MM.1S (cell line): Measurements from ENCODE around the gene MAGI2.

Experiments used
- DNase-seq: peaks from one replicate; pipeline ENCODE4 v3.0.0-alpha.2; 2015
- H2AFZ ChIP-seq: fragments of 300-600 bp; sonication (generic); 2 replicates; pipeline ENCODE4 v1.6.0; 2016; ENCODE audit warnings: antibody characterized with exemption, low read length
- H3F3A ChIP-seq: fragments of 300-600 bp; sonication (generic); 2 replicates; pipeline ENCODE4 v1.6.1; 2016; ENCODE audit warnings: mild to moderate bottlenecking, antibody characterized with exemption, low read length, moderate library complexity, mixed read lengths; ENCODE audit not compliant: insufficient read depth
- H3K27ac ChIP-seq: fragments of 300-600 bp; sonication (generic); 2 replicates; pipeline ENCODE4 v1.5.1; 2016; ENCODE audit warnings: mild to moderate bottlenecking, low read length
- H3K27me3 ChIP-seq: fragments of 300-600 bp; sonication (generic); replicated peaks from 2 replicates; pipeline ENCODE4 v1.6.0; 2016; ENCODE audit warnings: low read length; ENCODE audit not compliant: insufficient read depth
- H3K36me3 ChIP-seq: fragments of 300-600 bp; sonication (generic); replicated peaks from 2 replicates; pipeline ENCODE4 v1.6.1; 2016; ENCODE audit warnings: mild to moderate bottlenecking, low read length, mixed read lengths; ENCODE audit not compliant: insufficient read depth
- H3K4me1 ChIP-seq: fragments of 300-600 bp; sonication (generic); 2 replicates; pipeline ENCODE4 v1.6.1; 2016; ENCODE audit warnings: low read length, mixed read lengths
- H3K4me2 ChIP-seq: fragments of 300-600 bp; sonication (generic); 2 replicates; pipeline ENCODE4 v1.6.0; 2016; ENCODE audit warnings: low read depth, low read length
- H3K4me3 ChIP-seq: fragments of 300-600 bp; sonication (generic); 2 replicates; pipeline ENCODE4 v1.5.1; 2016; ENCODE audit warnings: low read length, mixed read lengths
- H3K79me2 ChIP-seq: fragments of 300-600 bp; sonication (generic); 2 replicates; pipeline ENCODE4 v1.6.1; 2016; ENCODE audit warnings: mixed run types, low read length, mixed read lengths
- H3K9ac ChIP-seq: fragments of 300-600 bp; sonication (generic); 2 replicates; pipeline ENCODE4 v1.6.1; 2016; ENCODE audit warnings: low read length, mixed read lengths
- H3K9me2 ChIP-seq: fragments of 300-600 bp; sonication (generic); replicated peaks from 2 replicates; pipeline ENCODE4 v1.6.1; 2016; ENCODE audit warnings: mild to moderate bottlenecking, low read length, mixed read lengths; ENCODE audit not compliant: insufficient read depth
- H3K9me3 ChIP-seq: fragments of 300-600 bp; sonication (generic); replicated peaks from 2 replicates; pipeline ENCODE4 v1.6.1; 2016; ENCODE audit warnings: mild to moderate bottlenecking, low read length, mixed read lengths; ENCODE audit not compliant: insufficient read depth
- H4K20me1 ChIP-seq: fragments of 300-600 bp; sonication (generic); 2 replicates; pipeline ENCODE4 v1.6.1; 2016; ENCODE audit warnings: mild to moderate bottlenecking, low read length, moderate library complexity, mixed read lengths; ENCODE audit not compliant: insufficient read depth
- EZH2 ChIP-seq: fragments of 300-600 bp; sonication (generic); optimal IDR thresholded peaks from 2 replicates; pipeline ENCODE3; 2017; ENCODE audit warnings: low read depth, mild to moderate bottlenecking, antibody characterized with exemption, low read length, mixed read lengths
- EZH2phosphoT487 ChIP-seq: fragments of 300-600 bp; sonication (generic); IDR thresholded peaks from 2 replicates; pipeline ENCODE4 v1.6.1; 2018; ENCODE audit warnings: antibody characterized with exemption, low read length
- TF ChIP-seq, protein P1 (sequence below): fragments of 300-600 bp; sonication (generic); IDR thresholded peaks from 2 replicates; pipeline ENCODE4 v1.5.1; 2016; ENCODE audit warnings: antibody characterized with exemption, low read length, mixed read lengths

Gene MAGI2

DNA sequence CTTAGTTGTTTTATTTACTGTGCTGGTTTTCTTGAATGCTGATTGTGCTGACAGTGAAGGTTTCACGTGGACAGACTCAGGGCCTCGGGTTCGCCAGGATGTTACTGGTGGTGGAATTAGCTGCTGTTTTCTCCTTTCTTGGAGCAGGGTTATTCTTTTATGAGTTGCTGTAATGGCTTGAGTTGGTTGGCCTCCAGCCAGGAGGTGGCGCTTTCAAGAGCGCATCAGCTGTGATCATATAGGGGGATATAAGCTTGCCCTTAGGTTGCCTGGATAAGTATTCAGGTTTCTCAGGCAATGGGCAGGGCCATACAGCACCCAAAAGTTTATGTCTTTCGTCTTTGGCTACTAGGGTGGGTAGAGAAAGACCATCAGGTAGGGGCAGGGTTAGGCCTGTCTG lies 913.6 kb downstream of the MAGI2 start:
- Histone ChIP-seq H3F3A (no peaks in the 10 kb centered on the region), H3K9me3 (no peaks in the 10 kb centered on the region), H3K79me2 (no peaks in the 10 kb centered on the region), H3K4me3 (no peak overlapping the region), H3K27ac (no peak overlapping the region), H3K9me2 (no peaks in the 10 kb centered on the region), H3K27me3 (no peaks in the 10 kb centered on the region), H3K36me3 (no peaks in the 10 kb centered on the region), H3K9ac (no peak overlapping the region), H4K20me1 (no peaks in the 10 kb centered on the region), H3K4me2 (no peak overlapping the region), H2AFZ (no peak overlapping the region), H3K4me1 (no peaks in the 10 kb centered on the region)
- TF ChIP-seq, protein P1, sequence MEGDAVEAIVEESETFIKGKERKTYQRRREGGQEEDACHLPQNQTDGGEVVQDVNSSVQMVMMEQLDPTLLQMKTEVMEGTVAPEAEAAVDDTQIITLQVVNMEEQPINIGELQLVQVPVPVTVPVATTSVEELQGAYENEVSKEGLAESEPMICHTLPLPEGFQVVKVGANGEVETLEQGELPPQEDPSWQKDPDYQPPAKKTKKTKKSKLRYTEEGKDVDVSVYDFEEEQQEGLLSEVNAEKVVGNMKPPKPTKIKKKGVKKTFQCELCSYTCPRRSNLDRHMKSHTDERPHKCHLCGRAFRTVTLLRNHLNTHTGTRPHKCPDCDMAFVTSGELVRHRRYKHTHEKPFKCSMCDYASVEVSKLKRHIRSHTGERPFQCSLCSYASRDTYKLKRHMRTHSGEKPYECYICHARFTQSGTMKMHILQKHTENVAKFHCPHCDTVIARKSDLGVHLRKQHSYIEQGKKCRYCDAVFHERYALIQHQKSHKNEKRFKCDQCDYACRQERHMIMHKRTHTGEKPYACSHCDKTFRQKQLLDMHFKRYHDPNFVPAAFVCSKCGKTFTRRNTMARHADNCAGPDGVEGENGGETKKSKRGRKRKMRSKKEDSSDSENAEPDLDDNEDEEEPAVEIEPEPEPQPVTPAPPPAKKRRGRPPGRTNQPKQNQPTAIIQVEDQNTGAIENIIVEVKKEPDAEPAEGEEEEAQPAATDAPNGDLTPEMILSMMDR, result no peak
- TF ChIP-seq EZH2 (no peak), EZH2phosphoT487 (no peak)
- DNase-seq, result no peak

DNA sequence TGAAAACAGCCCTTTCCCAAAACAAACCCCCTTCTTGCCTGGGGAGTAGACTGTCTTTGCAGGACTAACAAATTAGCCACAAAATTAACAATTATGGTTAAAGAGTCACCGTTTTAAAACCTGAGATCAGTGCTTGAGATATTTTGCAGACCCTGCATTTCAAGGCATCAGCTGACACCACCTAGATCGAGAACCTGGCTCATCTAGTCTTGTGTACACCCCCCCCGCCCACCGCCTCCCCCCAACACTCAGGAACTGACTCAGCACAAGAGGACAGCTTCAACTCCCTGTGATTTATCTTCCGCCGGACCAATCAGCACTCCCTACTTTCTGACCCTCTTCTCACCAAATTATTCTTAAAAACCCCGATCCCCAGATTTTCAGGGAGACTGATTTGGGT lies 917.8 kb downstream of the MAGI2 start:
- no peak overlapping the region for H2AFZ ChIP-seq
- H3F3A ChIP-seq, result no peaks in the 10 kb centered on the region
- no peak for DNase-seq
- H3K36me3 ChIP-seq, result no peaks in the 10 kb centered on the region
- H3K4me3 ChIP-seq, result no peak overlapping the region
- TF ChIP-seq EZH2phosphoT487 (no peak), EZH2 (no peak)
- TF ChIP-seq, protein P1, result no peak
- H3K27ac ChIP-seq, result no peak overlapping the region
- H3K4me1 ChIP-seq, result no peaks in the 10 kb centered on the region
- H3K9me3 ChIP-seq, result no peaks in the 10 kb centered on the region
- H3K79me2 ChIP-seq, result no peaks in the 10 kb centered on the region
- no peaks in the 10 kb centered on the region for H3K27me3 ChIP-seq
- no peaks in the 10 kb centered on the region for H3K9me2 ChIP-seq
- H3K4me2 ChIP-seq, result no peak overlapping the region
- H3K9ac ChIP-seq, result no peak overlapping the region
- H4K20me1 ChIP-seq, result no peaks in the 10 kb centered on the region

DNA sequence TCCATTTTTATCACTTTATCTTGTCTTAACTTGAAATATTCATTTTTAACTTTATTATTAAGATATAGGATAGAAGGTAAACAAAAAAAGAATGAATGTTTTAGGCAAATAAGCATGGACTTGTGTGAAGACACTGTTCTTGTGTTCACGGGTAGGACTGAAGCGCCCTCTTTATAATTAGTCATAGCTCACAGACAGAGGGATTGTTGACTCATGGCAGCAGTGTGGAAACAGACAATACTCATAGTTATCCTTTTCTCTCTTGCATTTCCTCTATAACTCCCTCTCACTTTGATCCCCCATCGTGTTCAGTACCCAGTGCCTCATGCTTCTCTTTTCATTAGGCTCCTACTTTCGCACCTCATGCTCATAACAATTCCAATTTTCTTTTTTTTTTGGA lies 923.1 kb downstream of the MAGI2 start:
- Histone ChIP-seq H3K4me3 (no peak overlapping the region), H3K9ac (no peak overlapping the region), H3K79me2 (no peaks in the 10 kb centered on the region), H3K27ac (no peak overlapping the region), H3F3A (no peaks in the 10 kb centered on the region), H3K4me2 (no peak overlapping the region), H3K36me3 (no peaks in the 10 kb centered on the region), H3K4me1 (no peaks in the 10 kb centered on the region), H3K27me3 (no peaks in the 10 kb centered on the region), H3K9me3 (no peaks in the 10 kb centered on the region), H4K20me1 (no peaks in the 10 kb centered on the region), H2AFZ (no peak overlapping the region), H3K9me2 (no peaks in the 10 kb centered on the region)
- no peak for DNase-seq
- TF ChIP-seq, protein P1, result no peak
- no peak for TF ChIP-seq EZH2phosphoT487
- no peak for TF ChIP-seq EZH2

DNA sequence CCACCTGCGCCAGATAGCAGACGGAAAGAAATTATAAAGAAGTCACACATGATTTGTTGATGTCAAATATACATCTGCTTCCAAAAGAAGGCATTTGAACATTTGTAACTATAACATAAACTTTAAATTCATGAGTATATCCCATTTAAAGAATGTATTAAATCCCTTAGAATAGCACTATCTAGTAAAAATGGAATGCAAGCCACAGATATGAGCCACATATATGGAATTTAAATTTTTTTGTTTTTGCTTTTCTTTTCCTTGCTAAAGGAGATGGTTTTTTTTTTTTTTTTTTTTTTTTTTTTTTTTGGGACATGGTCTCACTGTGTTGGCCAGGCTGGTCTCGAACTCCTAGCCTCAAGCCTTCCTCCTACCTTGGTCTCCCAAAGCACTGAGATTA lies 924.1 kb downstream of the MAGI2 start:
- DNase-seq, result no peak
- Histone ChIP-seq H2AFZ (no peak overlapping the region), H3K79me2 (no peaks in the 10 kb centered on the region), H3K9me3 (no peaks in the 10 kb centered on the region), H3K36me3 (no peaks in the 10 kb centered on the region), H3K4me3 (no peak overlapping the region), H3K9ac (no peak overlapping the region), H3K27ac (no peak overlapping the region), H3K4me2 (no peak overlapping the region), H3K4me1 (no peaks in the 10 kb centered on the region), H3K27me3 (no peaks in the 10 kb centered on the region), H3F3A (no peaks in the 10 kb centered on the region), H3K9me2 (no peaks in the 10 kb centered on the region), H4K20me1 (no peaks in the 10 kb centered on the region)
- TF ChIP-seq, protein P1, result no peak
- no peak for TF ChIP-seq EZH2phosphoT487
- no peak for TF ChIP-seq EZH2
